Tibial artery (tissue), 4 donors: ENCODE data around the gene ESD.

ENCODE experiments used
- DNase-seq, 2 donors: peaks; one replicate each; pipeline ENCODE4 v3.0.0-alpha.2; 2019
- H3K27ac ChIP-seq, 2 donors: fragments of 200-600 bp; sonication (generic) in 1 of 2; 1 replicate in 1 of 2; 2 replicates in 1 of 2; pipeline ENCODE4 v1.5.1; 2018 to 2019; ENCODE audit warnings: mild to moderate bottlenecking in 1 of 2
- H3K27me3 ChIP-seq, 2 donors: fragments of 200-600 bp; sonication (generic) in 1 of 2; one replicate each; pipeline versions ENCODE4 v1.5.1 to v1.6.0; 2016 to 2019
- H3K36me3 ChIP-seq, 3 donors: fragments of 200-600 bp; sonication (generic) in 2 of 3; one replicate each; pipeline ENCODE4 v1.5.1; 2016 to 2019; ENCODE audit warnings: mild to moderate bottlenecking in 2 of 3
- H3K4me1 ChIP-seq, 4 donors: fragments of 200-600 bp; sonication (generic) in 2 of 4; 1 replicate in 3 of 4; 2 replicates in 1 of 4; pipeline ENCODE4 v1.5.1; 2016 to 2019
- H3K4me3 ChIP-seq, 2 donors: fragments of 200-600 bp; sonication (generic) in 1 of 2; 1 replicate in 1 of 2; 2 replicates in 1 of 2; pipeline ENCODE4 v1.5.1; 2018 to 2019; ENCODE audit warnings: mild to moderate bottlenecking in 2 of 2
- H3K9me3 ChIP-seq, 3 donors: fragments of 200-600 bp; sonication (generic) in 1 of 3; one replicate each; pipeline ENCODE4 v1.5.1; 2016 to 2019
- CTCF ChIP-seq, 2 experiments: fragments of 200-600 bp in 1 of 2; fragments of 450-650 bp in 1 of 2; IDR thresholded peaks; one replicate each; pipeline ENCODE4 v1.5.1; 2017 to 2019; ENCODE audit warnings: antibody characterized with exemption in 2 of 2, mild to moderate bottlenecking in 1 of 2, moderate library complexity in 1 of 2
- intact Hi-C: fragments of 100-400 bp; cut with DNase I; formaldehyde crosslinking; loops from one replicate; pipeline ENCODE4 v1.15.0; 2023; ENCODE audit warnings: low total_unique reads

The ESD gene

GRCh38 chr13:46796515-46797474, at the start of gene ESD:
TSS of gene ESD (minus strand) at chr13:46797161. CDS start at chr13:46791413, 5,748 bp downstream.
- DNase-seq, result peak; percentile 94 to 96
- Histone ChIP-seq H3K4me3 (peak within 1 kb of the TSS; percentile 76 to 80), H3K9me3 (no peaks in the 10 kb centered on the region), H3K27ac (peak within 1 kb of the TSS; percentile 93 to 96), H3K27me3 (no peaks in the 10 kb centered on the region), H3K4me1 (peaks cover 0 to 55% (median 27%) of the 10 kb centered on the region in 4 donors), H3K36me3 (no peaks in the 10 kb centered on the region)
- TF ChIP-seq CTCF (IDR thresholded peaks at IDR 0.05), result no peak
- intact Hi-C loops, result loop anchor here (10.0 kb wide), 1 partner anchor 288 kb away; no protein-coding TSS in a partner anchor

DNA sequence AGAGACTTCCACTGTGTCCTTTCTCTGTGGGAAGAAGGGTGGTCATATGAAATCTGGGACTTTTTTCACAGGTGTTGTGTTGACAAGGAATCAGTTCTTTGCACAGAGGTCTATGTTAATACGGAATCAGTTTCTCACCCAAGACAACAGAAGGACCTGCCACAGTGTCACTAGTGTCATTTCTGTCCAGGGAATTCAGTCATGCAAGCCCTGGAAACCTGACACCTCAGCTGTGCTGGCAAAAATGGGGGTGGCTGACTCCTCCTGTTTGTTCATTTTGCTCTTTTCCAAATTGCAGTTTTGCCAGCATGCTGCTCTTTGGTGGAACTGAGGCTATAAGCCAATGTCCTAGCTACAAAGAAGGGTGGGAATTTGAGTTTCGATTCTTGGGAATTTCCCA, 49.8 kb upstream of the ESD start:
- Histone ChIP-seq H3K36me3 (no peaks in the 10 kb centered on the region), H3K9me3 (no peaks in the 10 kb centered on the region), H3K4me1 (peaks cover 0 to 9% (median 0%) of the 10 kb centered on the region in 4 donors), H3K27ac (no peak overlapping the region), H3K4me3 (no peak overlapping the region), H3K27me3 (no peaks in the 10 kb centered on the region)
- no peak for DNase-seq
- intact Hi-C loops, result no loop called here
- TF ChIP-seq CTCF (IDR thresholded peaks at IDR 0.05), result no peak

GRCh38 chr13:46845146-46845545, 48.2 kb upstream of the ESD start:
- TF ChIP-seq CTCF (IDR thresholded peaks at IDR 0.05), result no peak
- intact Hi-C loops, result no loop called here
- no peak overlapping the region for H3K4me3 ChIP-seq
- no peaks in the 10 kb centered on the region for H3K4me1 ChIP-seq
- H3K36me3 ChIP-seq, result no peaks in the 10 kb centered on the region
- no peak for DNase-seq
- H3K27ac ChIP-seq, result no peak overlapping the region
- H3K9me3 ChIP-seq, result no peaks in the 10 kb centered on the region
- H3K27me3 ChIP-seq, result no peaks in the 10 kb centered on the region

DNA sequence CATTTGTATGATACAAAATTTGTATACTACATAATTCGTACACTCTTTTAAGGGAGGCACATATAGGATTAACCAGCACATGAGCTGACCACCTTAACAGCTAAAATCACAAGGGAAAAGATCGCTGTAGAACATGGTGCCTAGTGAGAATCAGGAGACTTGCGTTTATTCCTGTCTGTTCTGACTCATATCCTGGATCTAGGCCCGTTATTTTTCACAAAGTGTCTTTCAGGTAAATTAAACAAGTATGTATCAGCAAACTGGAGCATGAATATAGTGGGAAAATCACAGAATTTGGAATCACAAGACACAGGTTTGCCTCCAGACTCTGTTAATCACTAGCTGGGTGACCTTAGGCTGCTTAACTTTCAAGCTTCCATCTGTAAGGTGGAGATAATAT, 47.5 kb upstream of the ESD start:
- intact Hi-C loops, result no loop called here
- no peak overlapping the region for H3K27ac ChIP-seq
- no peak for TF ChIP-seq CTCF (IDR thresholded peaks at IDR 0.05)

DNA sequence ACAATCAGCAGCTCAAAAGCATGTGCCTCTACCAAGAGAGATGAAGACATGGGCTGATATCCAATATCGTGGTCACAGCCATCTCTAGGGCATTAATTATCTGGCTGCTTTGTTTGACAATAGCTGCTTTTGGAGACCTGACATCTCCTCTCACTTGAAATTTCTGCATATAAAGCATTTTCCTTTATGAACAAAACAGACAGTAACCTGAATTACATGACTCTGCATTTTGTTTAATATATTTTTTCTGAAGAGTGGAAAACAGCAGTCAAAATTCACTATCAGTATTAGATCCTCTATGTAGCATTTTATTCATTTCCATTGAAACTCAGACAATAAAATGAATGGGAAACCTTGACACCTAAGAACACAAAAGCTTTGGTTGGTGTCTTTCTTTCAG, 42.4 kb upstream of the ESD start:
- no peak for TF ChIP-seq CTCF (IDR thresholded peaks at IDR 0.05)
- no peaks in the 10 kb centered on the region for H3K27me3 ChIP-seq
- intact Hi-C loops, result no loop called here

More for the DNA sequence above, 47.5 kb upstream of the ESD start:
- no peak overlapping the region for H3K4me3 ChIP-seq
- no peaks in the 10 kb centered on the region for H3K4me1 ChIP-seq
- no peak for DNase-seq
- H3K36me3 ChIP-seq, result no peaks in the 10 kb centered on the region
- H3K27me3 ChIP-seq, result no peaks in the 10 kb centered on the region
- no peaks in the 10 kb centered on the region for H3K9me3 ChIP-seq

More for the DNA sequence above, 42.4 kb upstream of the ESD start:
- no peaks in the 10 kb centered on the region for H3K4me1 ChIP-seq
- no peak overlapping the region for H3K4me3 ChIP-seq
- H3K27ac ChIP-seq, result no peak overlapping the region
- no peaks in the 10 kb centered on the region for H3K9me3 ChIP-seq
- no peaks in the 10 kb centered on the region for H3K36me3 ChIP-seq
- DNase-seq, result no peak
